GM12872 (cell line): Measurements from ENCODE around the gene CTNNA3.

ENCODE experiments used
- CTCF ChIP-seq: IDR thresholded peaks from 3 replicates; pipeline ENCODE4 v1.5.1; 2011; ENCODE audit warnings: low read depth, mild to moderate bottlenecking, low read length, moderate library complexity; ENCODE audit not compliant: insufficient read depth

CTNNA3 gene

GRCh38 chr10:66366163-66366562 lies 1329.8 kb downstream of the CTNNA3 start:
- TF ChIP-seq CTCF = no peak

- no peak for TF ChIP-seq CTCF
Observed at GRCh38 chr10:66365686-66366085, 1330.3 kb downstream of the CTNNA3 start.

GRCh38 chr10:66362522-66362921 lies 1333.5 kb downstream of the CTNNA3 start:
- TF ChIP-seq CTCF = no peak

GRCh38 chr10:66353422-66353821 lies 1342.6 kb downstream of the CTNNA3 start:
- TF ChIP-seq CTCF = no peak

GRCh38 chr10:66350622-66351399 lies 1345.2 kb downstream of the CTNNA3 start:
- TF ChIP-seq CTCF = no peak

- TF ChIP-seq CTCF = no peak
Observed at GRCh38 chr10:66349726-66350125, 1346.3 kb downstream of the CTNNA3 start.

GRCh38 chr10:66349076-66349475 lies 1346.9 kb downstream of the CTNNA3 start:
- no peak for TF ChIP-seq CTCF
